HepG2 (cell line): ENCODE measurements around the gene RAB30. TPM values are rescaled to one million over a fixed set of nuclear protein-coding genes. Genes with fewer than 3 reads are reported as not detected.
A peak's percentile ranks its signal among the peaks of the same experiment; 100 is the strongest.

Source experiments
- ADNP ChIP-seq: sonication (generic); formaldehyde crosslinking; IDR thresholded peaks from 2 replicates; pipeline ENCODE4 v1.4.0; 2020; ENCODE audit warnings: missing genetic modification reagents
- AGO2 ChIP-seq: fragments of 200-400 bp; formaldehyde crosslinking; optimal IDR thresholded peaks from 2 replicates; pipeline ENCODE3; 2017; ENCODE audit warnings: mild to moderate bottlenecking, low read depth, low read length, moderate library complexity
- BCL3 ChIP-seq: sonication (generic); formaldehyde crosslinking; IDR thresholded peaks from 2 replicates; pipeline ENCODE4 v1.5.1; 2020; ENCODE audit warnings: mild to moderate bottlenecking, missing genetic modification reagents, moderate library complexity
- CBFB ChIP-seq: sonication (generic); formaldehyde crosslinking; IDR thresholded peaks from 2 replicates; pipeline ENCODE4 v1.4.0; 2020; ENCODE audit warnings: missing genetic modification reagents
- E2F5 ChIP-seq: sonication (generic); formaldehyde crosslinking; conservative IDR thresholded peaks from 2 replicates; pipeline ENCODE4 v1.4.0; 2020; ENCODE audit warnings: missing genetic modification reagents
- GABPB1 ChIP-seq: IDR thresholded peaks from 2 replicates; pipeline ENCODE4 v1.6.1; 2016; ENCODE audit warnings: mild to moderate bottlenecking, missing genetic modification reagents, moderate library complexity, missing compliant biosample characterization
- GFI1 ChIP-seq: sonication (generic); formaldehyde crosslinking; IDR thresholded peaks from 2 replicates; pipeline ENCODE4 v1.5.0; 2020; ENCODE audit warnings: missing genetic modification reagents, mild to moderate bottlenecking, borderline replicate concordance
- GZF1 ChIP-seq: sonication (generic); formaldehyde crosslinking; IDR thresholded peaks from 2 replicates; pipeline ENCODE4 v1.5.1; 2020; ENCODE audit warnings: mild to moderate bottlenecking, missing genetic modification reagents
- HOXA5 ChIP-seq: sonication (generic); formaldehyde crosslinking; IDR thresholded peaks from 2 replicates; pipeline ENCODE4 v1.4.0; 2020; ENCODE audit warnings: missing genetic modification reagents
- HOXA7 ChIP-seq: sonication (generic); formaldehyde crosslinking; IDR thresholded peaks from 2 replicates; pipeline ENCODE4 v1.8.1; 2022; ENCODE audit warnings: mild to moderate bottlenecking, missing genetic modification reagents, moderate library complexity
- MEIS1 ChIP-seq: sonication (generic); formaldehyde crosslinking; IDR thresholded peaks from 2 replicates; pipeline ENCODE4 v1.9.0; 2021; ENCODE audit warnings: mild to moderate bottlenecking, missing genetic modification reagents, moderate library complexity, borderline replicate concordance
- POGK ChIP-seq: sonication (generic); formaldehyde crosslinking; conservative IDR thresholded peaks from 2 replicates; pipeline ENCODE4 v1.8.0; 2022; ENCODE audit warnings: mild to moderate bottlenecking, moderate library complexity, missing genetic modification reagents
- REL ChIP-seq: sonication (generic); formaldehyde crosslinking; conservative IDR thresholded peaks from 2 replicates; pipeline ENCODE4 v1.8.0; 2022; ENCODE audit warnings: mild to moderate bottlenecking, missing genetic modification reagents, moderate library complexity
- SAFB2 ChIP-seq: sonication (generic); formaldehyde crosslinking; IDR thresholded peaks from 2 replicates; pipeline ENCODE4 v1.5.1; 2020; ENCODE audit warnings: missing genetic modification reagents, low read depth, mild to moderate bottlenecking, borderline replicate concordance
- SKI ChIP-seq: fragments of 450-650 bp; IDR thresholded peaks from one replicate; pipeline ENCODE4 v1.6.1; 2018; ENCODE audit warnings: mild to moderate bottlenecking; ENCODE audit not compliant: partially characterized antibody
- SNAI1 ChIP-seq: sonication (generic); formaldehyde crosslinking; IDR thresholded peaks from 2 replicates; pipeline ENCODE4 v1.5.0; 2020; ENCODE audit warnings: mild to moderate bottlenecking, missing genetic modification reagents, borderline replicate concordance
- TRIM24 ChIP-seq: sonication (generic); formaldehyde crosslinking; IDR thresholded peaks from 2 replicates; pipeline ENCODE4 v1.8.0; 2022; ENCODE audit warnings: mild to moderate bottlenecking, missing genetic modification reagents
- ZBTB1 ChIP-seq: sonication (generic); formaldehyde crosslinking; IDR thresholded peaks from 2 replicates; pipeline ENCODE4 v1.4.0; 2020; ENCODE audit warnings: missing genetic modification reagents, borderline replicate concordance
- ZNF598 ChIP-seq: sonication (generic); formaldehyde crosslinking; IDR thresholded peaks from 2 replicates; pipeline ENCODE4 v1.5.1; 2020; ENCODE audit warnings: mild to moderate bottlenecking, missing genetic modification reagents, borderline replicate concordance
- ZNF614 ChIP-seq: IDR thresholded peaks from 2 replicates; pipeline ENCODE4 v1.6.1; 2018; ENCODE audit warnings: missing biosample characterization, missing genetic modification reagents, inconsistent platforms, borderline replicate concordance
- ZNF703 ChIP-seq: sonication (generic); formaldehyde crosslinking; IDR thresholded peaks from 2 replicates; pipeline ENCODE4 v1.5.1; 2020; ENCODE audit warnings: missing genetic modification reagents, mild to moderate bottlenecking, moderate library complexity, borderline replicate concordance
- ZNF766 ChIP-seq: sonication (generic); formaldehyde crosslinking; IDR thresholded peaks from 2 replicates; pipeline ENCODE4 v1.5.0; 2020; ENCODE audit warnings: missing genetic modification reagents, borderline replicate concordance
- polyA plus RNA-seq, 8 experiments: library from polyadenylated mRNA; depleted of rRNA in 3 of 8; stranded (reverse) in 7 of 8; unstranded in 1 of 8; fragments of >200 nt; fragmentation: Illumina TruSeq in 4 of 8; extraction: Trizol in 4 of 8; gene quantifications; 2 replicates each; pipeline versions ENCODE4 v1.2.1 to v1.2.3, GENCODE V29; 2011 to 2016; ENCODE audit warnings: low read depth in 4 of 8, missing spikeins in 1 of 8, mixed read lengths in 1 of 8; ENCODE audit not compliant: insufficient read depth in 1 of 8
- total RNA-seq, 5 experiments: library from RNA; depleted of rRNA; stranded (reverse); fragments of >200 nt; fragmentation: Illumina TruSeq; extraction: Trizol; gene quantifications; 2 replicates each; pipeline ENCODE4 v1.2.3, GENCODE V29; 2016; ENCODE audit warnings: low read depth in 1 of 5
- TF ChIP-seq, protein P1 (sequence below): sonication (generic); formaldehyde crosslinking; IDR thresholded peaks from 2 replicates; pipeline ENCODE4 v1.8.0; 2022; ENCODE audit warnings: missing genetic modification reagents, mild to moderate bottlenecking, borderline replicate concordance
- TF ChIP-seq, protein P2 (sequence below): sonication (generic); formaldehyde crosslinking; IDR thresholded peaks from 2 replicates; pipeline ENCODE4 v1.8.1; 2022; ENCODE audit warnings: low read depth, mild to moderate bottlenecking, missing genetic modification reagents

The RAB30 gene
- total and polyA plus RNA-seq, 2 of the 13 experiments (the other 11 are each of a cell fraction or from before 2014, with no cell fraction given), result 3.7 to 5.0 TPM

GRCh38 chr11:83025267-83025704 lies 46.4 kb downstream of the RAB30 start (continued):
- TF ChIP-seq, protein P1, sequence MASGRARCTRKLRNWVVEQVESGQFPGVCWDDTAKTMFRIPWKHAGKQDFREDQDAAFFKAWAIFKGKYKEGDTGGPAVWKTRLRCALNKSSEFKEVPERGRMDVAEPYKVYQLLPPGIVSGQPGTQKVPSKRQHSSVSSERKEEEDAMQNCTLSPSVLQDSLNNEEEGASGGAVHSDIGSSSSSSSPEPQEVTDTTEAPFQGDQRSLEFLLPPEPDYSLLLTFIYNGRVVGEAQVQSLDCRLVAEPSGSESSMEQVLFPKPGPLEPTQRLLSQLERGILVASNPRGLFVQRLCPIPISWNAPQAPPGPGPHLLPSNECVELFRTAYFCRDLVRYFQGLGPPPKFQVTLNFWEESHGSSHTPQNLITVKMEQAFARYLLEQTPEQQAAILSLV, result no peak
- no peak for TF ChIP-seq TRIM24
- TF ChIP-seq, protein P2, sequence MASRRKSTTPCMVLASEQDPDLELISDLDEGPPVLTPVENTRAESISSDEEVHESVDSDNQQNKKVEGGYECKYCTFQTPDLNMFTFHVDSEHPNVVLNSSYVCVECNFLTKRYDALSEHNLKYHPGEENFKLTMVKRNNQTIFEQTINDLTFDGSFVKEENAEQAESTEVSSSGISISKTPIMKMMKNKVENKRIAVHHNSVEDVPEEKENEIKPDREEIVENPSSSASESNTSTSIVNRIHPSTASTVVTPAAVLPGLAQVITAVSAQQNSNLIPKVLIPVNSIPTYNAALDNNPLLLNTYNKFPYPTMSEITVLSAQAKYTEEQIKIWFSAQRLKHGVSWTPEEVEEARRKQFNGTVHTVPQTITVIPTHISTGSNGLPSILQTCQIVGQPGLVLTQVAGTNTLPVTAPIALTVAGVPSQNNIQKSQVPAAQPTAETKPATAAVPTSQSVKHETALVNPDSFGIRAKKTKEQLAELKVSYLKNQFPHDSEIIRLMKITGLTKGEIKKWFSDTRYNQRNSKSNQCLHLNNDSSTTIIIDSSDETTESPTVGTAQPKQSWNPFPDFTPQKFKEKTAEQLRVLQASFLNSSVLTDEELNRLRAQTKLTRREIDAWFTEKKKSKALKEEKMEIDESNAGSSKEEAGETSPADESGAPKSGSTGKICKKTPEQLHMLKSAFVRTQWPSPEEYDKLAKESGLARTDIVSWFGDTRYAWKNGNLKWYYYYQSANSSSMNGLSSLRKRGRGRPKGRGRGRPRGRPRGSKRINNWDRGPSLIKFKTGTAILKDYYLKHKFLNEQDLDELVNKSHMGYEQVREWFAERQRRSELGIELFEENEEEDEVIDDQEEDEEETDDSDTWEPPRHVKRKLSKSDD (CRISPR knock-in tag), result no peak
- no peak for TF ChIP-seq POGK
- no peak for TF ChIP-seq SAFB2 (CRISPR knock-in tag)
- TF ChIP-seq GABPB1 (CRISPR knock-in tag), result no peak
- TF ChIP-seq BCL3 (CRISPR knock-in tag), result no peak
- TF ChIP-seq MEIS1 (CRISPR knock-in tag), result no peak
- TF ChIP-seq ZNF614, result 0 out of 2 replicates have a peak, but pooled peaks have one; percentile 36
- TF ChIP-seq HOXA5 (CRISPR knock-in tag), result no peak
- TF ChIP-seq SKI, result peak; percentile 30
- TF ChIP-seq AGO2, result no peak
- TF ChIP-seq ZNF598 (CRISPR knock-in tag), result no peak
- TF ChIP-seq CBFB (CRISPR knock-in tag), result no peak
- no peak for TF ChIP-seq SNAI1
- no peak for TF ChIP-seq GZF1
- TF ChIP-seq HOXA7 (CRISPR knock-in tag), result no peak
- no peak for TF ChIP-seq ADNP (CRISPR knock-in tag)
- TF ChIP-seq REL (CRISPR knock-in tag), result no peak
- no peak for TF ChIP-seq E2F5 (CRISPR knock-in tag)
- no peak for TF ChIP-seq ZBTB1 (CRISPR knock-in tag)
- no peak for TF ChIP-seq ZNF703
- no peak for TF ChIP-seq GFI1 (CRISPR knock-in tag)
- no peak for TF ChIP-seq ZNF766
